Kidney epithelial cell (primary cell): ENCODE data around the gene CXCL16. TPM values are rescaled to one million over a fixed set of nuclear protein-coding genes. Genes with fewer than 3 reads are reported as not detected.
"Not testable (repeated sequence)": the region's sequence is repeated elsewhere in the genome, so short reads cannot be mapped to it uniquely, and the experiment has no call there.

Experiments
- DNase-seq: peaks from one replicate; pipeline ENCODE4 v3.0.0-alpha.2; 2010; ENCODE audit warnings: low read depth
- H3K27me3 ChIP-seq: 2 replicates; pipeline ENCODE4 v1.6.0; 2011; ENCODE audit warnings: low read length; ENCODE audit not compliant: control insufficient read depth, insufficient read depth
- H3K36me3 ChIP-seq: 2 replicates; pipeline ENCODE4 v1.5.1; 2011; ENCODE audit warnings: low read length; ENCODE audit not compliant: control insufficient read depth, insufficient read depth
- H3K4me3 ChIP-seq: 2 replicates; pipeline ENCODE4 v1.5.1; 2011; ENCODE audit warnings: low read depth, mild to moderate bottlenecking, control low read depth, low read length
- total RNA-seq: library from RNA; depleted of rRNA; stranded (reverse); fragments of >200 nt; gene quantifications from 2 replicates; pipeline ENCODE4 v1.2.3, GENCODE V29; 2015
- TF ChIP-seq, protein P1 (sequence below): IDR thresholded peaks from 2 replicates; pipeline ENCODE4 v1.5.1; 2011; ENCODE audit warnings: mild to moderate bottlenecking, moderate library complexity, low read length, control low read depth, inconsistent platforms; ENCODE audit not compliant: insufficient read depth, poor library complexity, severe bottlenecking

The CXCL16 gene
- total RNA-seq, 1 donor from 2014 or later = 96.1 TPM

GRCh38 chr17:4690745-4691144 is 49.0 kb downstream of the CXCL16 start:
- no peak for DNase-seq
- Histone ChIP-seq H3K4me3 (no peak overlapping the region), H3K36me3 (no peaks in the 10 kb centered on the region), H3K27me3 (no peaks in the 10 kb centered on the region)
- TF ChIP-seq, protein P1, sequence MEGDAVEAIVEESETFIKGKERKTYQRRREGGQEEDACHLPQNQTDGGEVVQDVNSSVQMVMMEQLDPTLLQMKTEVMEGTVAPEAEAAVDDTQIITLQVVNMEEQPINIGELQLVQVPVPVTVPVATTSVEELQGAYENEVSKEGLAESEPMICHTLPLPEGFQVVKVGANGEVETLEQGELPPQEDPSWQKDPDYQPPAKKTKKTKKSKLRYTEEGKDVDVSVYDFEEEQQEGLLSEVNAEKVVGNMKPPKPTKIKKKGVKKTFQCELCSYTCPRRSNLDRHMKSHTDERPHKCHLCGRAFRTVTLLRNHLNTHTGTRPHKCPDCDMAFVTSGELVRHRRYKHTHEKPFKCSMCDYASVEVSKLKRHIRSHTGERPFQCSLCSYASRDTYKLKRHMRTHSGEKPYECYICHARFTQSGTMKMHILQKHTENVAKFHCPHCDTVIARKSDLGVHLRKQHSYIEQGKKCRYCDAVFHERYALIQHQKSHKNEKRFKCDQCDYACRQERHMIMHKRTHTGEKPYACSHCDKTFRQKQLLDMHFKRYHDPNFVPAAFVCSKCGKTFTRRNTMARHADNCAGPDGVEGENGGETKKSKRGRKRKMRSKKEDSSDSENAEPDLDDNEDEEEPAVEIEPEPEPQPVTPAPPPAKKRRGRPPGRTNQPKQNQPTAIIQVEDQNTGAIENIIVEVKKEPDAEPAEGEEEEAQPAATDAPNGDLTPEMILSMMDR = no peak

DNA sequence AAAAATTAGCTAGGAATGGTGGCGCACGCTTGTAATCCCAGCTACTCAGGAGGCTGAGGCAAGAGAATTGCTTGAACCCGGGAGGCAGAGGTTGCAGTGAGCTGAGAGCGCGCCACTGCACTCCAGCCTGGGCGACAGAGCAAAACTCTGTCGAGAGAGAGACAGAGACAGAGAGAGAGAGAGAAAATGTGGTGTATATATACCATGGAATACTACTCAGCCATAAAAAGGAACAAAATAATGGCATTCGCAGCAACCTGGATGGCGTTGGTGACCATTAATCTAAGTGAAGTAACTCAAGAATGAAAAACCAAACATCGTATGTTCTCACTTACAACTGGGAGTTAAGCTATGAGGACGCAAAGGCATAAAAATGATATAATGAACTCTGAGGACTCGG is 49.9 kb downstream of the CXCL16 start:
- H3K36me3 ChIP-seq, H3K4me3 ChIP-seq, H3K27me3 ChIP-seq, DNase-seq: not testable (repeated sequence)

- not testable (repeated sequence) for H3K4me3 ChIP-seq, H3K36me3 ChIP-seq, DNase-seq
Observed at GRCh38 chr17:4683739-4684138, 56.0 kb downstream of the CXCL16 start.

More at GRCh38 chr17:4683739-4684138, 56.0 kb downstream of the CXCL16 start:
- not testable (repeated sequence) for H3K27me3 ChIP-seq

Other genes starting within 250 kb of the CXCL16 start
- gene SPNS2, start 241.0 kb downstream of the CXCL16 start, total RNA-seq = 47.3 and 53.1 TPM in 2 replicates
- gene MYBBP1A, start 184.5 kb downstream of the CXCL16 start, total RNA-seq = 92.0 and 103 TPM in 2 replicates
- gene GGT6, start 179.4 kb downstream of the CXCL16 start, total RNA-seq = 0.07 and 0.38 TPM in 2 replicates
- 0.14 and 0.46 TPM in 2 replicates for gene SMTNL2, start 155.4 kb downstream of the CXCL16 start, total RNA-seq
- gene ALOX15, start 98.2 kb downstream of the CXCL16 start, total RNA-seq = not detected in 2 replicates
- 33.8 and 46.2 TPM in 2 replicates for gene PELP1, start 35.8 kb downstream of the CXCL16 start, total RNA-seq
- gene ARRB2, start 29.3 kb downstream of the CXCL16 start, total RNA-seq = 5.8 and 6.8 TPM in 2 replicates
- 19.1 and 23.6 TPM in 2 replicates for gene MED11, start 8.5 kb downstream of the CXCL16 start, total RNA-seq
- 1.4 and 2.9 TPM in 2 replicates for gene ZMYND15, start 95 bp downstream of the CXCL16 start, total RNA-seq
- not detected in 2 replicates for gene TM4SF5, start 32.0 kb upstream of the CXCL16 start, total RNA-seq
- not detected in 2 replicates for gene VMO1, start 46.4 kb upstream of the CXCL16 start, total RNA-seq
- gene GLTPD2, start 49.0 kb upstream of the CXCL16 start, total RNA-seq = not detected in 2 replicates
- gene PSMB6, start 56.2 kb upstream of the CXCL16 start, total RNA-seq = 208 and 257 TPM in 2 replicates
- gene PLD2, start 67.2 kb upstream of the CXCL16 start, total RNA-seq = 17.4 and 28.6 TPM in 2 replicates
- gene MINK1, start 93.4 kb upstream of the CXCL16 start, total RNA-seq = 36.1 and 38.3 TPM in 2 replicates
- gene C17orf107, start 159.6 kb upstream of the CXCL16 start, total RNA-seq = 2.3 and 4.4 TPM in 2 replicates
- 2.0 and 2.7 TPM in 2 replicates for gene CHRNE, start 163.2 kb upstream of the CXCL16 start, total RNA-seq
- gene GP1BA, start 192.3 kb upstream of the CXCL16 start, total RNA-seq = not detected in 2 replicates
- gene SLC25A11, start 200.1 kb upstream of the CXCL16 start, total RNA-seq = 37.2 and 44.7 TPM in 2 replicates
- gene RNF167, start 200.3 kb upstream of the CXCL16 start, total RNA-seq = 44.1 and 66.0 TPM in 2 replicates
- 1,484 and 2,015 TPM in 2 replicates for gene PFN1, start 208.6 kb upstream of the CXCL16 start, total RNA-seq
- 3.5 and 5.8 TPM in 2 replicates for gene ENO3, start 211.2 kb upstream of the CXCL16 start, total RNA-seq
- 74.6 and 88.7 TPM in 2 replicates for gene SPAG7, start 227.9 kb upstream of the CXCL16 start, total RNA-seq
- gene CAMTA2, start 247.7 kb upstream of the CXCL16 start, total RNA-seq = 47.7 and 50.7 TPM in 2 replicates